Effector memory CD4-positive, alpha-beta T cell (primary cell): ENCODE data around the gene CREG1.
A peak's percentile ranks its signal among the peaks of the same experiment; 100 is the strongest.
"Not testable (repeated sequence)": the region's sequence is repeated elsewhere in the genome, so short reads cannot be mapped to it uniquely, and the experiment has no call there.

Experiments used
- DNase-seq, 3 donors: peaks; one replicate each; pipeline ENCODE4 v3.0.0-alpha.2; 2020
- H3K27ac ChIP-seq: 2 replicates; pipeline ENCODE4 v1.7.0; 2013; ENCODE audit warnings: mild to moderate bottlenecking, low read length, moderate library complexity; ENCODE audit not compliant: insufficient read depth, poor library complexity, severe bottlenecking
- H3K27me3 ChIP-seq: replicated peaks from 2 replicates; pipeline ENCODE4 v1.7.0; 2013; ENCODE audit warnings: mild to moderate bottlenecking, low read length; ENCODE audit not compliant: insufficient read depth, control insufficient read depth, poor library complexity, severe bottlenecking
- H3K36me3 ChIP-seq: 2 replicates; pipeline ENCODE4 v1.7.0; 2013; ENCODE audit warnings: mild to moderate bottlenecking, low read length, moderate library complexity; ENCODE audit not compliant: control insufficient read depth, insufficient read depth
- H3K4me1 ChIP-seq: 2 replicates; pipeline ENCODE4 v1.7.0; 2013; ENCODE audit warnings: low read length, mild to moderate bottlenecking; ENCODE audit not compliant: control insufficient read depth, insufficient read depth, poor library complexity, severe bottlenecking
- H3K4me3 ChIP-seq: 2 replicates; pipeline ENCODE4 v1.7.0; 2013; ENCODE audit warnings: low read length, low read depth, mild to moderate bottlenecking; ENCODE audit not compliant: insufficient read depth, poor library complexity, severe bottlenecking
- H3K9me3 ChIP-seq: 2 replicates; pipeline ENCODE4 v1.7.0; 2013; ENCODE audit warnings: mild to moderate bottlenecking, low read length, moderate library complexity; ENCODE audit not compliant: control insufficient read depth

Gene CREG1

DNA sequence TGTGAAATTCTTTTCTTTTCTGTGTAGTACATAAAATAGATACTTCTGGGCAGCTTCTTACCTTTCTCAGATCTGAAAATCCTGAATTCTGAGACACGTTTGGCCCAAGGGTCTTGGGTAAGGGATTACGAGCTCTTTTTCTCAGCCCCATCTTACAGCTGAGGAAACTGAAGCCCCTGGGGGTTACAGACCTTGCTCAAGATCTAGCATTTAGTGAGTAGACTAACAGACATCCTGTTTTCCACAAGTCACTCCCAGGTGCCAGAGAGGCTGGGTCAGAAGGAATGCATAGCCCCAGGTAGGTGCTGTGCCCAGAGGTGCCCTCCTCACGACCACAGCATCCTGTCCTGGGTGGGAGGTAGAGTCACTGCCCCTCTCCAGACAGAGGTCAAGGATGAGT, 13.2 kb upstream of the CREG1 start:
- no peaks in the 10 kb centered on the region for H3K27me3 ChIP-seq
- no peaks in the 10 kb centered on the region for H3K9me3 ChIP-seq
- no peak for DNase-seq
- no peak overlapping the region for H3K4me3 ChIP-seq
- H3K36me3 ChIP-seq = no peaks in the 10 kb centered on the region
- H3K27ac ChIP-seq = no peak overlapping the region
- no peaks in the 10 kb centered on the region for H3K4me1 ChIP-seq

DNA sequence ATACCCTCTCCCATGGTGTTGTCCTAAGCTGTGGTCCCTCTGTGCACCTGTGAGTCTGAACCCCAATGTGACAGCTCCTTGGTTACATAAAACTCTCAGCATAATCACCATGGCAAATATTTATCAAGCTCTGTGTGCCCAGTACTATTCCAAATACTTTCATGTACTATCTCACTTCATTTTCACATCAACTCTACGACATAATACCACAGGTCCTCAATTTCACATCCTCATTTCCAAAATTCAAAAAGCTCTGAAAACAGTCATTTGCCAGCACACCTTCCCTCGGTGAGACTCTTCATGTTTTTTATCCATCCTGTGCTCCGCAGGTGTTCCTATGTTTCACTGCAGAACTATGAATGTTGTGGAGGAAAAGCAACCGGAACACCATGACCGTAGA, 12.4 kb upstream of the CREG1 start:
- Histone ChIP-seq H3K9me3 (no peaks in the 10 kb centered on the region), H3K4me3 (no peak overlapping the region), H3K27ac (no peak overlapping the region), H3K36me3 (no peaks in the 10 kb centered on the region), H3K27me3 (no peaks in the 10 kb centered on the region), H3K4me1 (no peaks in the 10 kb centered on the region)
- no peak for DNase-seq

- no peaks in the 10 kb centered on the region for H3K9me3 ChIP-seq
- no peaks in the 10 kb centered on the region for H3K27me3 ChIP-seq
- no peak for DNase-seq
- H3K27ac ChIP-seq = no peak overlapping the region
- H3K36me3 ChIP-seq = no peaks in the 10 kb centered on the region
- no peaks in the 10 kb centered on the region for H3K4me1 ChIP-seq
- no peak overlapping the region for H3K4me3 ChIP-seq
Measured at GRCh38 chr1:167564612-167565270, 11.2 kb upstream of the CREG1 start.

DNA sequence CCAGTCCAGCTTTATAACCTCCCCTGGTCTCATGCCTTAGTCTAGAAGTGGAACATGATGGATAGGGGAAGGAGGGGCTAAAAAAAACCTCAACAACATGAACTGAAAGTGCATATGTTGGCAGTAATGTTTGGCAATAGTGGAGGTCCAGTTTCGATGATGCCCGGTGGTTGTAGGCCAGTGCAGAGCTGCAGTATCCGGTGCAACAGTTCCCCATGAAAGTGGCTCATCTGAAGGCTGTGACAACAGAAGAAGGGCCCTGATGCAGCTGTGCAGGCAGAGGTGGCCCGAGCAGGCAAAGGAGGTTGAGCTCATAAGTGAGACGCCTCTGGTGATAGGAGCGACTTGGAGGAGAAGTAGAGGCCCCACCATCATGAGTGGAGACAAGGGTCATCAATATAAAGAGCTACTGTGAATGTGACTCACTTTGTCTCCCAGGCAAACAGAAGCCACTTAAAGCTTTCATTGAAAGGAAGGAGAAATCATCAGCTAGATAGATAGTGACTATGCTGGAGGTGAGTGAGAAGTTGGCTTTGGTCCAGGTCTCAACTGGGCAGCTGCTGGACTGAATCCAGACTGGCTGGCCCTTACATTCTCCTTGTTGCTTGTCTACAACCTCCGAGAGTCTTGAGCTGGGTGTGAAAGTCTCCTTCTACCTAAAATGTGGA, 10.2 kb upstream of the CREG1 start:
- Histone ChIP-seq H3K27ac (no peak overlapping the region), H3K9me3 (no peaks in the 10 kb centered on the region)

DNA sequence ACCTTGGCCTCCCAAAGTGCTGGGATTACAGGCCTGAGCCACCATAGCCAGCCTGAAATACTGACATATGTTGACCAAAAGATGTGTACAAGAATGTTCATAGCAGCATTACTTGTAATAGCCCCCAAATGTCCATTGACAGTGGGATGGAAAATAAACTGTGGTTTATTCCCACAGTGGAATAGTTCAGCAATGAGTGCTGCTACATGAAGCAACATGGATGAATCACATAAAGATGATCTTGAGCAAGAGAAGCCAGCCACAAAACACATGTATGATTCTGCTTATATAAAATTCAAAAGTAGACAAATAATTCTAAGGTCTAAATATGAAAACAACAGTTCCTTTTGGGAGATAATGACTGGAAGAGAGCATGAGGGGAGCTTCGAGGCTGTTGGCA, 9.1 kb upstream of the CREG1 start:
- Histone ChIP-seq H3K27me3 (no peaks in the 10 kb centered on the region), H3K9me3 (no peaks in the 10 kb centered on the region), H3K27ac (no peak overlapping the region), H3K4me1 (no peaks in the 10 kb centered on the region), H3K4me3 (no peak overlapping the region), H3K36me3 (no peaks in the 10 kb centered on the region)
- DNase-seq = no peak

More for the DNA sequence above, 10.2 kb upstream of the CREG1 start:
- no peak for DNase-seq
- Histone ChIP-seq H3K4me1 (no peaks in the 10 kb centered on the region), H3K27me3 (no peaks in the 10 kb centered on the region), H3K36me3 (no peaks in the 10 kb centered on the region), H3K4me3 (no peak overlapping the region)

- no peak for DNase-seq
- Histone ChIP-seq H3K9me3 (no peaks in the 10 kb centered on the region), H3K27me3 (no peaks in the 10 kb centered on the region), H3K4me1 (no peaks in the 10 kb centered on the region), H3K36me3 (no peaks in the 10 kb centered on the region), H3K27ac (no peak overlapping the region), H3K4me3 (no peak overlapping the region)
Measured at GRCh38 chr1:167561753-167562152, 8.2 kb upstream of the CREG1 start.

DNA sequence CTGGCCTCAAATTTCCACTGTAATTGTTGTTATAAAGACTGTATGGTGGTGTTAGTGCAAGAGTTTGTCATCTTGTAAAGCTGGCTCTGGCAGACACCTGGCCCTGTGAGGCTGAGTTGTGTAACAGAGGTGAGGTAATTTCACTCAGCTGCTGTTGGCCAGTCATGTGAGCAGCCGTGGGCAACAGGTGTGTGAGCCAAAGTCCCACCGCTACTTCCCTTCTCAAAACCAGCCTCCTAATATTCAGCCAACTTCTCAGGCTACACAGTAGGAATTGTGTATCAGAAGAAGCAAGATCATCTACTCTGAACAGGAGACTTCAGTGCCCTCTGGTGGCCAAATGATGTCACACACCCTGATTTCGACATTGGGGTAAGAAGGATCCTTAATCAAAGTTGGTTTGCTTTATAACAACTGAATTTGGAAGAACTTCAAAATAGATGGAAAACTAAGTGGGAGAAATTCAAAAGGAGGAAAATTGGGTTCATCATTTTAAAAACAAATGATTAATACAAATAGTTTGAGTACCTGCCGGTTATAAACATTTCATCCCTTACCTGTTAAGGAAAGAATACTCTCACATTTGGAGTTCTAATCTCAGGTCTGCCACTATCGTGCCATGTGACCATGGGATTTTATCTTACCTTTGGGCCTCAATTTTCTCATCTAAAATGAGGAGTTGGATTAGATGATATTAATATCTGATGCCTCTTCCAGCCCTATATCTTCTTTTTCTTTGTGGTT, 2.6 kb upstream of the CREG1 start:
- H3K36me3 ChIP-seq = no peaks in the 10 kb centered on the region
- DNase-seq = peak; percentile 41 to 64 (median 55)
- no peaks in the 10 kb centered on the region for H3K9me3 ChIP-seq
- H3K4me1 ChIP-seq = peaks cover 10% of the 10 kb centered on the region
- H3K27ac ChIP-seq = no peak overlapping the region
- no peaks in the 10 kb centered on the region for H3K27me3 ChIP-seq
- H3K4me3 ChIP-seq = no peak overlapping the region

DNA sequence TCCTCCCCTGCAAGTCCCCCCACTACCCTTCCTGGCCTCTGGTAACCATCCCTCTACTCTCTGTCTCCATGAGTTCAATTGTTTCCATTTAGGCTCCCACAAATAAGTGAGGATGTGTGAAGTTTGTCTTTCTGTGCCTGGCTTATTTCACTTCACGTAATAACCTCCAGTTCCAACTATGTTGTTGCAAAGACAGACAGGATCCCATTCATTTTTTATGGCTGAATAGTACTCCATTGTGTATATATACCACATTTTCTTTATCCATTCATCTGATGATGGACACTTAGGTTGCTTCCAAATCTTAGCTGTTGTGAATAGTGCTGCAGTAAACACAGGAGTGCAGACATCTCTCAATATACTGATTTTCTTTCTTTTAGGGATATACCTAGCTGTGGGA, 1.5 kb upstream of the CREG1 start:
- H3K9me3 ChIP-seq, H3K36me3 ChIP-seq, H3K27me3 ChIP-seq, DNase-seq, H3K27ac ChIP-seq, H3K4me3 ChIP-seq: not testable (repeated sequence)
- peaks cover 10% of the 10 kb centered on the region for H3K4me1 ChIP-seq

DNA sequence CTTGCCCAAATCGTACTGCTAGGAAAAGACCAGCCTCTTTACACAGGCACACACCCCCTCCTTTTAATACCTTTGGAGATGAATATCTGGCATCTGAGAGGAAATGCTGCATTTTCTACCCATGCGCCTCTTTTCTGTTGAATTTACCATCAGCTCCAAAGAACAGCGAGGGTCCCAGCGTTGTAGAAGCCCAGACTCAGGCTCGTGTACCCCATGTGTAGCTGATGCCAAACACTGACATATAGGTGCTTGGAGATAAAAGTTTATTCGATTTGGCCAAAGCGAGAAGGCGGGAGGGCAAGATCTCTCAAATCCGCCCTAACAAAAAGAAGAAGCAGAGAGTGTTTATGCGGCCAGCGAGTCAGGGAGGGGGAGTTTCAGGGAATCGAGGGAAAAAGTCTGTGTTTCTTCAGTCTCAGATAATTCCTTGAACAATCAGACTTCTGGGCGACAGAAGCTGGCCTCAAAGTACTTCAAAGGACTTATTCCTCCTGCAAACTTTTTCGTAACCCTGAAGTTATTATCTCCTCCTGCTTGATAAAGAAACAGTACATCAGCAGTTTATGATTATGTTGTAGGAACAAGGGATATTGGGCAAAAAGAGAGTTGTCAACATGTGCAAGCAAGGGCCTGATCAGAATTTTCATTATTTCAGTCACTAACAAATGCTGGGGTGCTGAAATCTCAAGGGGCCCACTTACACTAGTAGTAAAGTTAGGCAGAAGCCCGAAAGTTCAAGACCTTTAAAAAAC, 642 bp upstream of the CREG1 start:
- peaks cover 10% of the 10 kb centered on the region for H3K4me1 ChIP-seq
- peak overlapping the region; percentile 74 for H3K4me3 ChIP-seq
- DNase-seq = no peak
- H3K9me3 ChIP-seq = no peaks in the 10 kb centered on the region
- no peaks in the 10 kb centered on the region for H3K36me3 ChIP-seq
- peak overlapping the region; percentile 56 for H3K27ac ChIP-seq
- H3K27me3 ChIP-seq = no peaks in the 10 kb centered on the region
